ENCODE data around the gene OR5C1.

OR5C1 gene

GRCh38 chr9:122788831-122789230 lies at the start of gene OR5C1:
TSS of gene OR5C1 (plus strand) at chr9:122788933. CDS start at chr9:122788933, 0 bp downstream.
- TF ChIP-seq CTCF (IDR thresholded peaks at IDR 0.05; ENCODE audit: low read depth, low read length) = no peak
- H3K36me3 ChIP-seq = no peaks in the 10 kb centered on the region
- peaks cover 2% of the 10 kb centered on the region for H3K9me3 ChIP-seq (ENCODE audit: severe bottlenecking)
- H3K4me3 ChIP-seq (ENCODE audit: low read depth, low read length) = no peak within 1 kb of the TSS
- no peak for DNase-seq
- no peak within 1 kb of the TSS for H3K27ac ChIP-seq
- H3K27me3 ChIP-seq (ENCODE audit: insufficient read depth, low read depth, severe bottlenecking) = peaks cover 5% of the 10 kb centered on the region

GRCh38 chr9:122742003-122742402 lies 46.7 kb upstream of the OR5C1 start, which contains the start of gene OR1L6:
TSS of gene OR1L6 (plus strand) at chr9:122742303. CDS start at chr9:122749848, 7,545 bp downstream.
- Histone ChIP-seq H3K27ac (no peak within 1 kb of the TSS), H3K4me3 (ENCODE audit: low read depth, low read length) (no peak within 1 kb of the TSS), H3K36me3 (no peaks in the 10 kb centered on the region), H3K27me3 (ENCODE audit: insufficient read depth, low read depth, severe bottlenecking) (peaks cover 11% of the 10 kb centered on the region), H3K9me3 (ENCODE audit: severe bottlenecking) (no peaks in the 10 kb centered on the region)
- no peak for TF ChIP-seq CTCF (IDR thresholded peaks at IDR 0.05; ENCODE audit: low read depth, low read length)
- no peak for DNase-seq

GRCh38 chr9:122754825-122755224 lies 33.9 kb upstream of the OR5C1 start:
- Histone ChIP-seq H3K36me3 (no peaks in the 10 kb centered on the region), H3K4me3 (ENCODE audit: low read depth, low read length) (no peak overlapping the region), H3K27me3 (ENCODE audit: insufficient read depth, low read depth, severe bottlenecking) (peaks cover 23% of the 10 kb centered on the region), H3K9me3 (ENCODE audit: severe bottlenecking) (peaks cover 16% of the 10 kb centered on the region), H3K27ac (no peak overlapping the region)
- TF ChIP-seq CTCF (IDR thresholded peaks at IDR 0.05; ENCODE audit: low read depth, low read length) = no peak
- no peak for DNase-seq

- DNase-seq = no peak
- H3K9me3 ChIP-seq (ENCODE audit: severe bottlenecking) = peaks cover 8% of the 10 kb centered on the region
- H3K27ac ChIP-seq = no peak overlapping the region
- H3K36me3 ChIP-seq = no peaks in the 10 kb centered on the region
- no peak for TF ChIP-seq CTCF (IDR thresholded peaks at IDR 0.05; ENCODE audit: low read depth, low read length)
- H3K27me3 ChIP-seq (ENCODE audit: insufficient read depth, low read depth, severe bottlenecking) = peaks cover 5% of the 10 kb centered on the region
- no peak overlapping the region for H3K4me3 ChIP-seq (ENCODE audit: low read depth, low read length)
Observed at GRCh38 chr9:122767817-122768216, 20.9 kb upstream of the OR5C1 start.

GRCh38 chr9:122777052-122777451 lies 11.7 kb upstream of the OR5C1 start:
- Histone ChIP-seq H3K27ac (no peak overlapping the region), H3K36me3 (no peaks in the 10 kb centered on the region), H3K27me3 (ENCODE audit: insufficient read depth, low read depth, severe bottlenecking) (peaks cover 4% of the 10 kb centered on the region), H3K4me3 (ENCODE audit: low read depth, low read length) (no peak overlapping the region), H3K9me3 (ENCODE audit: severe bottlenecking) (peaks cover 2% of the 10 kb centered on the region)
- no peak for DNase-seq
- TF ChIP-seq CTCF (IDR thresholded peaks at IDR 0.05; ENCODE audit: low read depth, low read length) = no peak

- DNase-seq = no peak
- Histone ChIP-seq H3K27me3 (ENCODE audit: insufficient read depth, low read depth, severe bottlenecking) (peaks cover 4% of the 10 kb centered on the region), H3K9me3 (ENCODE audit: severe bottlenecking) (peaks cover 2% of the 10 kb centered on the region), H3K27ac (no peak overlapping the region), H3K4me3 (ENCODE audit: low read depth, low read length) (no peak overlapping the region), H3K36me3 (no peaks in the 10 kb centered on the region)
- TF ChIP-seq CTCF (IDR thresholded peaks at IDR 0.05; ENCODE audit: low read depth, low read length) = no peak
Observed at GRCh38 chr9:122777935-122778627, 10.7 kb upstream of the OR5C1 start.

Measured in WERI-Rb-1 (cell line).